Mesothelial cell of epicardium (in vitro differentiated cells): ENCODE data around the gene PCYOX1L. TPM values are rescaled to one million over a fixed set of nuclear protein-coding genes. Genes with fewer than 3 reads are reported as not detected.

Experiments
- DNase-seq, 2 experiments: peaks; one replicate each; pipeline ENCODE4 v3.0.0; 2021; ENCODE audit warnings: low spot score in 2 of 2; ENCODE audit not compliant: unreplicated experiment in 2 of 2
- H3K27ac Mint-ChIP-seq: 2 replicates; pipeline ENCODE4 v1.8.0; 2021; ENCODE audit warnings: mixed read lengths
- H3K27me3 Mint-ChIP-seq: 2 replicates; pipeline ENCODE4 v1.8.0; 2021; ENCODE audit warnings: low read depth, mixed read lengths
- H3K36me3 Mint-ChIP-seq: 2 replicates; pipeline ENCODE4 v1.8.0; 2021; ENCODE audit warnings: mixed read lengths
- H3K4me1 Mint-ChIP-seq: 2 replicates; pipeline ENCODE4 v1.8.0; 2021; ENCODE audit warnings: mixed read lengths
- H3K4me3 Mint-ChIP-seq: 2 replicates; pipeline ENCODE4 v1.8.0; 2021; ENCODE audit warnings: mild to moderate bottlenecking, moderate library complexity, mixed read lengths
- H3K9me3 Mint-ChIP-seq: 2 replicates; pipeline ENCODE4 v1.8.0; 2021; ENCODE audit warnings: mixed read lengths
- total RNA-seq: library from RNA; stranded (reverse); gene quantifications from 3 replicates; pipeline ENCODE4 v1.2.1, GENCODE V29; 2021
- TF ChIP-seq, protein P1 (sequence below): fragments of 200-600 bp; sonication (generic); IDR thresholded peaks from one replicate; pipeline ENCODE4 v1.5.0; 2021; ENCODE audit warnings: antibody characterized with exemption; ENCODE audit not compliant: unreplicated experiment

PCYOX1L gene
- total RNA-seq, 1 donor from 2014 or later = 23.2 TPM

DNA sequence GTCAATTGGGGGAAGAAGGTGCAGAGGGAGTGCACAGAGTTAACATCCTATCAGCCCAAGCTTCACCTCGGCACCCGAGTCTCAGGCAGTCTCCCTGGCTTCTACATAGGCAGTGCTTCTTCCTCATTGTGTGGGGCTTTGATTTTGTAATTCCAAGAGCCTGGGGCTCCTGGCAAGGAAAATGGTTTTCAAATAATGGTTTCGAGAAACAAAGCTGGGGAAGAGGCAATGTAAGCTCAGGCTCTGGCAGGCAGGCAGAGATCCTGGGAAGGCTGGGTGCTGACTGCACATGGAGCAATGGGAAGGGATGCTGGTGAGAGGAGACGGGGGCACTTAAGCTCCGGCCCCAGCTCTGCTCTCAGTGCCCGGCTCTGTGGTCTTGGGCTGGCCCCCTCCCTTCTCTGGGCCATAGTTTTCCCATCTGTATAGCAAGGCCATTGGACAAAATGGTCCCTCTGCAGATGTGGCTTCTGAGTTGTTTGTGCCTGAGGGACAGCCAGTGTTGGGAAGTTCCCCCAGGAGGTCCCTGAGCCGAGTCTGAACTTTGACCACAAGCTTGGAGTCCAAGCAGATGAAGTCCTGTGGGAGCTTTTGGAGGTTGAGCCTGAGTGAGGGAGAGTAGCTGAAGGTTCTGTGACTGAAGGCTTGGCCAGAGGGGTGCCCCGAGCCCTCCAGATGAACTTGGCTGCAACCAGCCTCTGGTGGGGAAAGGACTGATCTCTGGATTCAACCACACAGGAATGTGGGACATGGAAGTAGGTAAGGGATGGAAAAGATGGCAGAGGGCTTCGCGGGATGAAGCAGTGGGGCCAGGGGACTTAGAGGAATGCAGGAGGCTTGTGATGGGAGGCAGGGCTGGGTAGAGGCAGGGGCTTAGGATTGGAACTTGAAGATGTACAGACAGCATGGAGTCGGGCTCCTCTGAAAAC is 49.7 kb downstream of the PCYOX1L start:
- no peaks in the 10 kb centered on the region for H3K36me3 Mint-ChIP-seq
- H3K4me1 Mint-ChIP-seq = peaks cover 60% of the 10 kb centered on the region
- no peaks in the 10 kb centered on the region for H3K9me3 Mint-ChIP-seq
- peak overlapping the region; percentile 72 for H3K4me3 Mint-ChIP-seq
- no peak for DNase-seq
- H3K27me3 Mint-ChIP-seq = no peaks in the 10 kb centered on the region
- TF ChIP-seq, protein P1, sequence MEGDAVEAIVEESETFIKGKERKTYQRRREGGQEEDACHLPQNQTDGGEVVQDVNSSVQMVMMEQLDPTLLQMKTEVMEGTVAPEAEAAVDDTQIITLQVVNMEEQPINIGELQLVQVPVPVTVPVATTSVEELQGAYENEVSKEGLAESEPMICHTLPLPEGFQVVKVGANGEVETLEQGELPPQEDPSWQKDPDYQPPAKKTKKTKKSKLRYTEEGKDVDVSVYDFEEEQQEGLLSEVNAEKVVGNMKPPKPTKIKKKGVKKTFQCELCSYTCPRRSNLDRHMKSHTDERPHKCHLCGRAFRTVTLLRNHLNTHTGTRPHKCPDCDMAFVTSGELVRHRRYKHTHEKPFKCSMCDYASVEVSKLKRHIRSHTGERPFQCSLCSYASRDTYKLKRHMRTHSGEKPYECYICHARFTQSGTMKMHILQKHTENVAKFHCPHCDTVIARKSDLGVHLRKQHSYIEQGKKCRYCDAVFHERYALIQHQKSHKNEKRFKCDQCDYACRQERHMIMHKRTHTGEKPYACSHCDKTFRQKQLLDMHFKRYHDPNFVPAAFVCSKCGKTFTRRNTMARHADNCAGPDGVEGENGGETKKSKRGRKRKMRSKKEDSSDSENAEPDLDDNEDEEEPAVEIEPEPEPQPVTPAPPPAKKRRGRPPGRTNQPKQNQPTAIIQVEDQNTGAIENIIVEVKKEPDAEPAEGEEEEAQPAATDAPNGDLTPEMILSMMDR = no peak
- H3K27ac Mint-ChIP-seq = peak overlapping the region; percentile 91

DNA sequence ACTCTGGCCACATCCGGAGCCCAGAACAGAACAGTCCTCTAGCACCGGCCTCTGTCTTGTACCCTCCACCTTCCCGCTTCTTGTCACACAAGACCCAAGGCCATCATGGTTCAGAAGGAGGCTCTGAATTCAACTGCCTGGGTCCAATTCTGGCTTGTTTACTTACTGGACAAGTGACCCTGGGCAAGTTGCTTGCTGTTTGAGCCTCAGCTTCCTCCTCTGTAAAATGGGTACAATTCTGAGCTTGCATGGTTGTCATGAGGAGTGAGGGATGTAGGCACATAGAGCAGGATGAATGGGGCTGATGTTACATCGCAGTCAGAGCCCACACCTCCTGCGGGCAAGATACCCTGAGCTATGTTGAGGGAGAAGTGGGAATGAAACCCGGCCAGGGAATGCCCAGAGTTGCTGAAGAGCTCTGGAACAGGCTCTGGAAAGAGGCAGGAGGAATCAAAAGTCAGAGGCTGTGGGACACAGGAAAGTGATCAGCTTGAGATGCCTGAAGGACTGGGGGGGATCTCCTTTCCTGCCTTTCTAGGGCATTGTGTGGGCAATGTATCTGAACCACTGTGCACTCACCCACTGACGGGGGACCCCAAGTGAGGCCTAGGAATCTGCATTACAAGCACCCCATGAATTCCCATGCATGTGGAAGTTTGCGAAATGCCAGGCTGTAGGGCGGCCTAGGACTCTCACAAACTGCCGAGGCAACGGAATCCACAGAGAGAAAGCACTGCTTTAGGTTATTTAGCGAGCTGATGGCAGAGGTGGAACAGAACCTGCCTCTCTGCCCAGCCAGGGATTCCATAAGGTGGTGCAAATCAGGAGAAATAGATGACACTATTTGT is 50.6 kb downstream of the PCYOX1L start:
- DNase-seq = no peak
- H3K4me1 Mint-ChIP-seq = peaks cover 65% of the 10 kb centered on the region
- H3K4me3 Mint-ChIP-seq = peak overlapping the region; percentile 72
- TF ChIP-seq, protein P1 = no peak
- H3K36me3 Mint-ChIP-seq = no peaks in the 10 kb centered on the region
- no peaks in the 10 kb centered on the region for H3K27me3 Mint-ChIP-seq
- H3K9me3 Mint-ChIP-seq = no peaks in the 10 kb centered on the region
- H3K27ac Mint-ChIP-seq = peak overlapping the region; percentile 91

DNA sequence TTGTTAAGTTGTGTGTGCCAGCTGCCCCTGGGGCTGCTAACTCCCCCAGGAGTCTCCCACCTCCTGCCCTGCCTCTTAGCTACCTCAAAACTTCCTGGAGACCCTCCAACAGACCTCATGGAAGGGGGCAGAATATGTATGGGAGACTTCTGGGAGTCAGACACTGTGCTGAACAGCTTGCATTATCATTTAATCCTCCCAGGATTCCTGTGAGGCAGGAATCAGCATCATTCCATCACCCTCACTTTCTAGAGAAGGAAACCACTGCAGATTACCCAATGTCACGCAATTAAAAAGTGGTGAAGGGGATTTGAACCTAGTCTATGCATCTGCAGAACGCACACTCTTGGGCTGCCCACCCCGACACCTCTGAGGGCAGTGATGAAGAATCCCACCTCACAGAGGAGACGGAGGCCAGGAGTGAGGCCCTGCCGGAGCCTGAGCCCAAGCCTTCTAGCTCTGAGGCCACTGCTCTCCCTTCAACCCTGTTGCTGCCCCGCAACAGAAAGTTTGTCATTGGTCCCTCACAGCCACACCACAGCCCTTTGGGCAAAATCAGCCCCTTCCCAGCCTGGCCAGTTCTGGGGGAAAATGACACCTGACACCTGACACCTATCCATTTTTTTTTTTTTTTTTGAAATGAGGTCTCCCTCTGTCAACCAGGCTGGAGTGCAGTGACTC is 51.6 kb downstream of the PCYOX1L start:
- peak overlapping the region; percentile 72 for H3K4me3 Mint-ChIP-seq
- peaks cover 59% of the 10 kb centered on the region for H3K4me1 Mint-ChIP-seq
- H3K27ac Mint-ChIP-seq = peak overlapping the region; percentile 64
- H3K36me3 Mint-ChIP-seq = no peaks in the 10 kb centered on the region
- no peak for DNase-seq
- TF ChIP-seq, protein P1 = no peak
- H3K9me3 Mint-ChIP-seq = no peaks in the 10 kb centered on the region
- H3K27me3 Mint-ChIP-seq = no peaks in the 10 kb centered on the region

DNA sequence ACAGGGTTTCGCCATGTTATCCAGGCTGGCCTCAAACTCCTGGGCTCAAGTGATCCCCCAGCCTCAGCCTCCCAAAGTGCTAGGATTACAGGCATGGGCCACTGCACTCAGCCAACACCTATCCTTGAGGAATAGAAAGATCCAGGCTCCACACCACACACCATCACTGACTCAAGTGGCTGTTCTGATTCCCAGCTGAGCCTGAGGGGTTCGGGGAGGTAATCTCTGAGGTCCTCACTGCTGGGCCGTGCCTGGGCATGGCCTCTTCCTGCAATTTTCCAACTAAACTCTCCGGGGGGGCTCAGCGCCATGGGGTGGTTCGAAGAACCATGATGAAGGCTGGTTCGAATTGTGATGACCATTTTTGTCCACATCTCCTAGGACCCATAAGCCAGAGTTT is 52.2 kb downstream of the PCYOX1L start:
- DNase-seq = no peak
- Mint-ChIP-seq H3K4me3 (peak overlapping the region; percentile 72), H3K27ac (peak overlapping the region; percentile 64), H3K4me1 (peaks cover 59% of the 10 kb centered on the region), H3K9me3 (no peaks in the 10 kb centered on the region), H3K27me3 (no peaks in the 10 kb centered on the region), H3K36me3 (no peaks in the 10 kb centered on the region)
- TF ChIP-seq, protein P1 = no peak

DNA sequence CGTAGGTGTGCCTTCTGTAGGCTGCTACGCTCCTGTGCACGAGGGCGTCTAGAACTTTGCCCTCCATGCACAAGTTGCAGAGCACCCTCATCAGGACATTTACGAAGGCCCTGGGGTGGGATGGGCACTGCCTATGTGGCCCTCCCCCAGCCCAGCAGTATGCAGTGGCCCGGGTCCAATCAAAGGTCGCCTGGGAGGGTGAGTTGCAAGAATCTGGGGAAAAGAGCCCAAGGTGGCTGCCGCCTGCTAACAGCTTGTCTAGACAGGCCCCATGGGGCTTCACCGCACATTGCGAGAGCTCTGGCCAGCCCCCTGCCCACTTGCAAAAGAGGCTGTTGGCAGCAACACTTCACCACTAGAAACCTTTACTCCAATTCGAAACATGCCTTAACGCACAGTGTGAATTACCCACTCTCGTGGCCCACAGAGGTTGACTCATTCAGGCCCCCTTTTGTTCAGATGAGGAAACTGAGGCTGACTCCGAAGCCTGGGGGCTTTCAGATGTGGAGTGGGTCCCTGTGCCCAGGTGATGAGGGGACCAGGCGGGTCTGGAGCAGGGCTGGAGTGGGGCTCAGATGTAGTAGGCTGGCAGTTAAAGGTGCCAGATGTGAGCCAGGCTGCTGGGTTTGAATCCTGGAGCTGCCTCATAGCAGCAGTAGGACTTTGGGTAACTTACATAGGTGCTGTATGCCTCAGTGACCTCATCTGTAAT is 53.0 kb downstream of the PCYOX1L start:
- H3K36me3 Mint-ChIP-seq = no peaks in the 10 kb centered on the region
- peaks cover 55% of the 10 kb centered on the region for H3K4me1 Mint-ChIP-seq
- no peak for DNase-seq
- H3K4me3 Mint-ChIP-seq = no peak overlapping the region
- H3K9me3 Mint-ChIP-seq = no peaks in the 10 kb centered on the region
- no peaks in the 10 kb centered on the region for H3K27me3 Mint-ChIP-seq
- H3K27ac Mint-ChIP-seq = peak overlapping the region; percentile 6
- TF ChIP-seq, protein P1 = no peak
